Measurements from ENCODE around the gene TCF7L1. TPM values are rescaled to one million over a fixed set of nuclear protein-coding genes. Genes with fewer than 3 reads are reported as not detected.

The TCF7L1 gene
- total RNA-seq, 1 experiment from 2014 or later = 2.8 TPM

DNA sequence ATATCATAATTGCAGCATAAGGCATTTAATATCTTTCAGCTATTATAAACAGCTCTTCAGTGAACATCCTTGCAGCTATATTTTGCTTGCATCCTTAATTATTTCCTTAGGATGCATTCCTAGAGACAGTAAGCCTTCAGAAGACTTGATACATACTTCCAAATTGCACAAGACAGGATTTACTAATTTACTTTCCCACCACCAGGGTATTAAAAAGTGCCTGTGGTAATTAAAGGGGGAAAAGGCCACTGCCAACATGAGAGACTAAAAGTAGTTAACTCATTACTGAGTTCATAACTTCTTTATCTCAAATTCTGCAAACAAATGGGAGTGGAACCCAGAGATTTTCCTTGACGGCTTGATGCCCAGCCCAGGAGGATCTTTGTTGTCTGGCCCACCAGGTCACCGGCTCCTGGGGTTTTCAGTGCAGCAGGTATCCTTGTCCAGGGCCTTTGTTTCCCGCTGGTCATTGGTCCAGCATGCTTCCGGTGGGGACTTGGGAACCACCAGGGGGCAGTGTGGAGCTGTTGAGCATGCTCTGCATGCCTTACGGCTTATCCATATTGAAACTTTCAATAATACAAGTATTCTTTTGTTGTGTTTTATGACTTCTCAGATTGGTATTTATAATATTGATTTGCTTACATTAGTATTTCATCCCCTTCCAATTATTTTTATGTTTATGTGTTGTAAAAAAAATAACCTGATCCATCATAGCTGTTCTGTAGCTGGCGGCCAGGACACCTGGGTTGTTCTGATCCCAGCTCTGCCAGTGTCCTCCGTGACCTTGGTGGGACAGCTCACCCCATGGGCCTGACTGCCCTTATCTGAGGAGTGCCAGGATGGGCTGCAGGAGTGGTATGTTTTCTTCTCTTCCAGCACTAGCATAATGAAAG lies 133.2 kb downstream of the TCF7L1 start:
- no peaks in the 10 kb centered on the region for H3K27me3 ChIP-seq (ENCODE audit: insufficient read depth, low read depth)
- CTCF ChIA-PET = interaction anchor here (0.7 to 1.1 kb wide), 3 partner anchors 12 to 105 kb away, joined by 4 to 6 read pairs (median 6); no protein-coding TSS in a partner anchor
- H2AFZ ChIP-seq = no peak overlapping the region
- H4K20me1 ChIP-seq (ENCODE audit: insufficient read depth) = no peaks in the 10 kb centered on the region
- no peaks in the 10 kb centered on the region for H3K79me2 ChIP-seq (ENCODE audit: low read depth)
- peaks cover 22% of the 10 kb centered on the region for H3K4me1 ChIP-seq (replicated peaks; ENCODE audit: insufficient read depth)
- H3K9me3 ChIP-seq (ENCODE audit: insufficient read depth, low read depth) = no peaks in the 10 kb centered on the region
- TF ChIP-seq, protein P1, sequence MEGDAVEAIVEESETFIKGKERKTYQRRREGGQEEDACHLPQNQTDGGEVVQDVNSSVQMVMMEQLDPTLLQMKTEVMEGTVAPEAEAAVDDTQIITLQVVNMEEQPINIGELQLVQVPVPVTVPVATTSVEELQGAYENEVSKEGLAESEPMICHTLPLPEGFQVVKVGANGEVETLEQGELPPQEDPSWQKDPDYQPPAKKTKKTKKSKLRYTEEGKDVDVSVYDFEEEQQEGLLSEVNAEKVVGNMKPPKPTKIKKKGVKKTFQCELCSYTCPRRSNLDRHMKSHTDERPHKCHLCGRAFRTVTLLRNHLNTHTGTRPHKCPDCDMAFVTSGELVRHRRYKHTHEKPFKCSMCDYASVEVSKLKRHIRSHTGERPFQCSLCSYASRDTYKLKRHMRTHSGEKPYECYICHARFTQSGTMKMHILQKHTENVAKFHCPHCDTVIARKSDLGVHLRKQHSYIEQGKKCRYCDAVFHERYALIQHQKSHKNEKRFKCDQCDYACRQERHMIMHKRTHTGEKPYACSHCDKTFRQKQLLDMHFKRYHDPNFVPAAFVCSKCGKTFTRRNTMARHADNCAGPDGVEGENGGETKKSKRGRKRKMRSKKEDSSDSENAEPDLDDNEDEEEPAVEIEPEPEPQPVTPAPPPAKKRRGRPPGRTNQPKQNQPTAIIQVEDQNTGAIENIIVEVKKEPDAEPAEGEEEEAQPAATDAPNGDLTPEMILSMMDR (conservative IDR thresholded peaks at IDR 0.05) = peak; percentile 92
- no peak for TF ChIP-seq EZH2 (IDR thresholded peaks at IDR 0.05; ENCODE audit: low read depth)
- no peak overlapping the region for H3K4me3 ChIP-seq
- DNase-seq = peak; percentile 37 to 67
- H3K27ac ChIP-seq = no peak overlapping the region
- no peaks in the 10 kb centered on the region for H3K36me3 ChIP-seq (ENCODE audit: low read depth)
- POLR2A ChIA-PET (ENCODE audit: unreplicated experiment) = no interaction called here
- no TSS peak for BruUV-seq (replicated peaks)
- no peaks in the 10 kb centered on the region for H3F3A ChIP-seq (ENCODE audit: insufficient read depth, low read depth)
- intact Hi-C loops (cut with micrococcal nuclease; ENCODE audit: unreplicated experiment) = no loop called here
- no peaks in the 10 kb centered on the region for H3K9me2 ChIP-seq (ENCODE audit: insufficient read depth)
- H3K4me2 ChIP-seq = no peak overlapping the region

- BruUV-seq (replicated peaks) = no TSS peak
- Histone ChIP-seq H3K4me1 (replicated peaks; ENCODE audit: insufficient read depth) (peaks cover 20% of the 10 kb centered on the region), H2AFZ (no peak overlapping the region), H3K36me3 (ENCODE audit: low read depth) (no peaks in the 10 kb centered on the region), H4K20me1 (ENCODE audit: insufficient read depth) (no peaks in the 10 kb centered on the region), H3K9me2 (ENCODE audit: insufficient read depth) (no peaks in the 10 kb centered on the region), H3K27ac (no peak overlapping the region), H3K27me3 (ENCODE audit: insufficient read depth, low read depth) (peaks cover 5% of the 10 kb centered on the region; the same call in 1 of the 2 replicates), H3K4me3 (no peak overlapping the region), H3K9me3 (ENCODE audit: insufficient read depth, low read depth) (no peaks in the 10 kb centered on the region), H3F3A (ENCODE audit: insufficient read depth, low read depth) (peaks cover 5% of the 10 kb centered on the region), H3K79me2 (ENCODE audit: low read depth) (no peaks in the 10 kb centered on the region), H3K4me2 (no peak overlapping the region)
- no peak for DNase-seq
- ChIA-PET POLR2A (ENCODE audit: unreplicated experiment) (no interaction called here), CTCF (no interaction called here)
- TF ChIP-seq, protein P1 (conservative IDR thresholded peaks at IDR 0.05) = no peak
- intact Hi-C loops (cut with micrococcal nuclease; ENCODE audit: unreplicated experiment) = no loop called here
Measured at GRCh38 chr2:85269959-85270358, 136.8 kb downstream of the TCF7L1 start.

DNA sequence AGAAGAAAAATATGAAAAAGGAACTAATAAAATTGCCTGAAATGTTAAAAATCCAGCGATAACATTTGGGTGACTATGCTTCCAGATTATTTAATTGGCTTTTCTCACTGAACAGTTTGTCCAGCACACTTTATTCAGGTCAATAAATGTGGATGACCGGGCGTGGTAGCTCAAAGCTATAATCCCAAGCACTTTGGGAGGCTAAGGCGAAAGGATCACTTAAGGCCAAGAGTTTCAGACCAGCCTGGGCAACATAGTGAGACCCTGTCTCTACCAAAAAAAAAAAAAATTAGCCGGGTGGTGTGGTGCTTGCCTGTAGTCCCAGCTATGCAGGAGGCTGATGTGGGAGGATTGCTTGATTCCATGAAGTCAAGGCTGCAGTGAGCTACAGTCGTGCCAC lies 139.2 kb downstream of the TCF7L1 start:
- BruUV-seq (replicated peaks) = no TSS peak
- Histone ChIP-seq H2AFZ (no peak overlapping the region), H3K27me3 (ENCODE audit: insufficient read depth, low read depth) (peaks cover 5% of the 10 kb centered on the region; the same call in 1 of the 2 replicates), H3K36me3 (ENCODE audit: low read depth) (no peaks in the 10 kb centered on the region), H3K4me1 (replicated peaks; ENCODE audit: insufficient read depth) (peaks cover 12% of the 10 kb centered on the region), H3K9me2 (ENCODE audit: insufficient read depth) (no peaks in the 10 kb centered on the region), H3K9me3 (ENCODE audit: insufficient read depth, low read depth) (no peaks in the 10 kb centered on the region), H3K27ac (no peak overlapping the region), H3K4me2 (no peak overlapping the region), H4K20me1 (ENCODE audit: insufficient read depth) (no peaks in the 10 kb centered on the region), H3K79me2 (ENCODE audit: low read depth) (no peaks in the 10 kb centered on the region), H3K4me3 (no peak overlapping the region), H3F3A (ENCODE audit: insufficient read depth, low read depth) (peaks cover 7% of the 10 kb centered on the region)
- intact Hi-C loops (cut with micrococcal nuclease; ENCODE audit: unreplicated experiment) = no loop called here
- ChIA-PET CTCF (no interaction called here), POLR2A (ENCODE audit: unreplicated experiment) (interaction anchor here (0.6 kb wide), 1 partner anchor 339 kb away, joined by 4 read pairs; the partner anchor contains the start of gene C2orf68)
- TF ChIP-seq, protein P1 (conservative IDR thresholded peaks at IDR 0.05) = no peak
- no peak for TF ChIP-seq EZH2 (IDR thresholded peaks at IDR 0.05; ENCODE audit: low read depth)
- no peak for DNase-seq
